Measurements from ENCODE around the gene MGARP.

Gene MGARP

DNA sequence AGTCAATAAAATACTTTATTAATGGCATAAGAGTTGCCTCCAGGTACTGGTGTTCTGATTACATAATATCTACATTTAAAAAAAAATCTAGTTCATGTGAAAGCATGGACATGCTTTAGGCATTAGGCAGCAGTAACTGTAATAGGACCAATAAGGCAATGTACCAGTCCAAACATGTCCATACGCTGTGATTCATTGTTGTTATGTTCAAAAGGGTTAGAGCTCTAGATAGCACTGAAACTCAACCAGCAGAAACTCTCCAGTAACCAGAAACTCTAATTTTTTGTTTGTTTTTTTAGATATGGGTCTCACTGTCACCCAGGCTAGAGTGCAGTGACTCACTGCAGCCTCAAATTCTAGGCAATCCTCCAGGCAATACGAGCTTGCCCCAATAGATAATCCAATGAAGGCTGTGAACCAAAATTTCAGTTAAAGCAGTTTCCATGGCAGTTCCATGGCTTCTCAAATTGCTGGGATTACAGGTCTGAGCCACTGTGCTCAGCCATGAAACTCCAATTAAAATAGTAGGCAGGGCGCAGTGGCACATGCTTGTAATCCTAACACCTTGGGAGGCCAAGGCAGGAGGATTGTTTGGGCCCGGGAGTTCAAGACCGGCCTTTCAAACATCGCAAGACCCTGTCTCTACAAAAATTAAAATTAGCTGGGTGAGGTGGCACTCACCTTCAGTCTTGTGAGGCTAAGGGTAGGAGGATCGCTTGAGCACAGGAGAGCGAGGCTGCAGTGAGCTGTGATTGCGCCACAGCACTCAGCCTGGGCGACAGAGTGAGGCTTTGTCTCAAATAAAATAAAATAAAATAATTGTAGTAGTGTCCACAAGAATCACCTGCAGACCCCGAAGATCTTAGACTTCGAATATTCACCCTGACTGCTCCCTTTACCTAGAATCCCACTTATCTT lies 36.3 kb downstream of the MGARP start:
- Histone ChIP-seq H3K4ac (ENCODE audit: low read depth, low read length) (no peak overlapping the region), H3K79me2 (ENCODE audit: control insufficient read depth, insufficient read depth, low read length, poor library complexity) (no peaks in the 10 kb centered on the region), H3K18ac (ENCODE audit: low read length) (no peak overlapping the region), H3K14ac (ENCODE audit: low read length) (no peak overlapping the region), H3K4me1 (ENCODE audit: control insufficient read depth in 1 of 2, insufficient read depth in 2 of 2, low read length in 2 of 2) (peaks cover 0 to 1% of the 10 kb centered on the region in 2 experiments), H3K27ac (ENCODE audit: low read depth, low read length) (no peak overlapping the region), H4K8ac (ENCODE audit: low read depth, low read length) (no peak overlapping the region), H3K4me2 (ENCODE audit: low read length) (no peak overlapping the region), H2AK5ac (ENCODE audit: low read length) (no peak overlapping the region), H3K9me3 (ENCODE audit: insufficient read depth, low read depth, low read length) (peaks cover 2% of the 10 kb centered on the region), H2BK120ac (ENCODE audit: insufficient read depth, low read length, poor library complexity) (no peak overlapping the region), H4K91ac (ENCODE audit: low read depth, low read length) (no peak overlapping the region), H3K36me3 (ENCODE audit: control insufficient read depth in 1 of 2, insufficient read depth in 2 of 2, low read length in 2 of 2) (no peaks in the 10 kb centered on the region), H3K9ac (ENCODE audit: low read length) (no peak overlapping the region), H3K27me3 (ENCODE audit: insufficient read depth, low read length) (no peaks in the 10 kb centered on the region), H3K4me3 (ENCODE audit: low read depth, low read length) (no peak overlapping the region), H2AFZ (ENCODE audit: insufficient read depth, low read length, poor library complexity) (no peak overlapping the region), H2BK12ac (ENCODE audit: low read length) (no peak overlapping the region), H2BK5ac (ENCODE audit: low read depth, low read length, poor library complexity) (no peak overlapping the region), H4K12ac (ENCODE audit: low read depth, low read length) (no peak overlapping the region), H3K23ac (ENCODE audit: low read length) (no peak overlapping the region), H3K79me1 (ENCODE audit: low read length) (no peaks in the 10 kb centered on the region)
- no CpG with 5 or more reads among the region's 12 CpGs for WGBS (ENCODE audit: extremely low coverage, insufficient coverage, insufficient read length)
- DNase-seq, result peak; percentile 80 to 95

DNA sequence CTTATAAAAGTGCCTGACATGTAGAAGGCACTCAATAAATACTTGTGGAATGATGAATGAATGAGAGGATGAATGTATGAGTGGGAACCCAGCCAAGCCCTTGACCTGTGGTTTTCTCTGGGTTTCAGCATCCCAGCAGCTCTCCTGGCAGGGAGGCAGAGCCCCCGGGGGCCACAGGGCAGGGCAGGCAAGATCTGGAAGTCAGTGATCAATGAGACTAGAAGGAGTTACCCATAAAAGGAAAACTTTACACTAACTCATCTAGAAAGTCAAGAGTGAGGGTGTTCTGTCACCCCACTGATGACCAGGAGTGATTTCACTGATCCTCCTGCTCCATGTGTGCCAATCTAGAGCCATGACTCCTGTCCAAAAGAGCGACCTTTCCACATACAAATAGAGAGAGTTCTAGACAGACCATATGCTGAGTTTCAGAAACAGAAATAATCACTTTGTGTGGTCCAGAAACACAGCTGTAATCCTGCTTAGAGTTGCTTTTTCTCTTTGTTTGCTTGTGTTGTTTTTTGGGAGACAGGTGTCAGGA lies 37.4 kb downstream of the MGARP start:
- no peaks in the 10 kb centered on the region for H3K36me3 ChIP-seq (ENCODE audit: control insufficient read depth in 1 of 2, insufficient read depth in 2 of 2, low read length in 2 of 2)
- H2AFZ ChIP-seq (ENCODE audit: insufficient read depth, low read length, poor library complexity), result no peak overlapping the region
- H3K27me3 ChIP-seq (ENCODE audit: insufficient read depth, low read length), result no peaks in the 10 kb centered on the region
- H3K79me1 ChIP-seq (ENCODE audit: low read length), result no peaks in the 10 kb centered on the region
- no peak overlapping the region for H4K8ac ChIP-seq (ENCODE audit: low read depth, low read length)
- H3K4ac ChIP-seq (ENCODE audit: low read depth, low read length), result no peak overlapping the region
- no peak overlapping the region for H3K4me2 ChIP-seq (ENCODE audit: low read length)
- no peak overlapping the region for H4K91ac ChIP-seq (ENCODE audit: low read depth, low read length)
- WGBS (ENCODE audit: extremely low coverage, insufficient coverage, insufficient read length), result no CpG with 5 or more reads among the region's 2 CpGs
- H3K18ac ChIP-seq (ENCODE audit: low read length), result no peak overlapping the region
- no peak overlapping the region for H2BK120ac ChIP-seq (ENCODE audit: insufficient read depth, low read length, poor library complexity)
- no peak overlapping the region for H3K27ac ChIP-seq (ENCODE audit: low read depth, low read length)
- no peak overlapping the region for H2AK5ac ChIP-seq (ENCODE audit: low read length)
- peaks cover 0 to 1% of the 10 kb centered on the region in 2 experiments for H3K4me1 ChIP-seq (ENCODE audit: control insufficient read depth in 1 of 2, insufficient read depth in 2 of 2, low read length in 2 of 2)
- no peaks in the 10 kb centered on the region for H3K79me2 ChIP-seq (ENCODE audit: control insufficient read depth, insufficient read depth, low read length, poor library complexity)
- no peak overlapping the region for H4K12ac ChIP-seq (ENCODE audit: low read depth, low read length)
- no peak overlapping the region for H3K14ac ChIP-seq (ENCODE audit: low read length)
- no peak for DNase-seq
- H3K9me3 ChIP-seq (ENCODE audit: insufficient read depth, low read depth, low read length), result peaks cover 2% of the 10 kb centered on the region
- no peak overlapping the region for H2BK5ac ChIP-seq (ENCODE audit: low read depth, low read length, poor library complexity)
- H3K9ac ChIP-seq (ENCODE audit: low read length), result no peak overlapping the region
- H3K4me3 ChIP-seq (ENCODE audit: low read depth, low read length), result no peak overlapping the region
- no peak overlapping the region for H2BK12ac ChIP-seq (ENCODE audit: low read length)
- no peak overlapping the region for H3K23ac ChIP-seq (ENCODE audit: low read length)

DNA sequence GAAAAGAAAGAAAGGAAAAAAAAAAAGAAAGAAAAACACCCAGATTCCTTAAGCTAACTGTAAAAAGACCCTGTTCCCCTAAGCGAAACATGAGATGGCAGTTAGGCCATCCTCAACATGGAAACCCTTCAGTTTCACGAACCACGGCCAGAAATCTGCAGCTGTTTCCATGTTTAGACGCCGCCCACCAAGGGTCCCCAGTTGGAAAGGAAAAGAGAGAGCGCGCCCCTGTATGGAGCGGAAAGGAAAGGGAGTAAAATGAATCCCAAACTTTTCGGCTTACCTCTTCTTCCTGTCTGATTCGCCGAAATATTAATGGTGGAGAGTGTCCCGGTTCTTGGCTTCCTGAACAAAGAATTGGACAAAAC lies 38.3 kb downstream of the MGARP start:
- Histone ChIP-seq H4K12ac (ENCODE audit: low read depth, low read length) (no peak overlapping the region), H4K91ac (ENCODE audit: low read depth, low read length) (no peak overlapping the region), H3K4me3 (ENCODE audit: low read depth, low read length) (no peak overlapping the region), H3K9me3 (ENCODE audit: insufficient read depth, low read depth, low read length) (peaks cover 2% of the 10 kb centered on the region), H2BK120ac (ENCODE audit: insufficient read depth, low read length, poor library complexity) (no peak overlapping the region), H3K18ac (ENCODE audit: low read length) (no peak overlapping the region), H3K27ac (ENCODE audit: low read depth, low read length) (no peak overlapping the region), H2BK5ac (ENCODE audit: low read depth, low read length, poor library complexity) (no peak overlapping the region), H2AFZ (ENCODE audit: insufficient read depth, low read length, poor library complexity) (no peak overlapping the region), H4K8ac (ENCODE audit: low read depth, low read length) (no peak overlapping the region), H3K4me1 (ENCODE audit: control insufficient read depth in 1 of 2, insufficient read depth in 2 of 2, low read length in 2 of 2) (peaks cover 0 to 1% of the 10 kb centered on the region in 2 experiments), H2BK12ac (ENCODE audit: low read length) (no peak overlapping the region), H2AK5ac (ENCODE audit: low read length) (no peak overlapping the region), H3K27me3 (ENCODE audit: insufficient read depth, low read length) (no peaks in the 10 kb centered on the region), H3K4ac (ENCODE audit: low read depth, low read length) (no peak overlapping the region), H3K4me2 (ENCODE audit: low read length) (no peak overlapping the region), H3K9ac (ENCODE audit: low read length) (no peak overlapping the region), H3K14ac (ENCODE audit: low read length) (no peak overlapping the region), H3K79me1 (ENCODE audit: low read length) (no peaks in the 10 kb centered on the region), H3K23ac (ENCODE audit: low read length) (no peak overlapping the region), H3K79me2 (ENCODE audit: control insufficient read depth, insufficient read depth, low read length, poor library complexity) (no peaks in the 10 kb centered on the region), H3K36me3 (ENCODE audit: control insufficient read depth in 1 of 2, insufficient read depth in 2 of 2, low read length in 2 of 2) (no peaks in the 10 kb centered on the region)
- no CpG with 5 or more reads among the region's 12 CpGs for WGBS (ENCODE audit: extremely low coverage, insufficient coverage, insufficient read length)
- DNase-seq, result no peak

DNA sequence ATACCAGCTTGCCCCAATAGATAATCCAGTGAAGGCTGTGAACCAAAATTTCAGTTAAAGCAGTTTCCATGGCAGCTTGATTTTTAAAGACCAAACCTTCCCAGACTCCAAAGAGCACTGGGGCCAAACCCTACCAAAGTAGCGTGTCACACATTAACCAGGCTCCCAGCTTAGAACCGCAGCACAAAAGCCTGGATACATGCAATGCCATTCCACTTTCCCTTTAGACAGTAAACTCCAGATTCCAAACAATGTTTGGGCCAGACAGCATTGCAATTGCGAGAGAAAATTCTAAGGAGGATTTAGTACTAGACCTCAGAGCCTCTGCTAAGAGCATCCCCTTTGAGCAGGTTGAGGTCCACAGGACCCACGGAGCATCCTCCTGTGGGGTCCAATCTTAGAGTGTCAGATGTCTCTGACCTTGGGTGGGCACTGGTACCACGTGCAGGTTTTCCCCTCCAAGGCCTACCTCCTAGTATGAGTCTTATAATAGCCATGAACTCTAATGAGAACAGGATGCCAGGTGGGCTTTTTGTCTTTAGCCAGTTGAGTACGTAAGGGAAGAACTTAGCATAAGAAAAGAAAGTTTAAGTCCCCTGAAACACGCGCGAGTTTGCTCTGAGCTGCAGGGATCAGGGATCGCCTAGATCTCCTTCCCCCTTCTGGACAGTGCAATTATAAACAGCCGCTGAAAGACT lies 38.8 kb downstream of the MGARP start:
- H4K91ac ChIP-seq (ENCODE audit: low read depth, low read length), result no peak overlapping the region
- no peak overlapping the region for H3K4me2 ChIP-seq (ENCODE audit: low read length)
- no peak overlapping the region for H4K12ac ChIP-seq (ENCODE audit: low read depth, low read length)
- H2AK5ac ChIP-seq (ENCODE audit: low read length), result no peak overlapping the region
- no peaks in the 10 kb centered on the region for H3K79me2 ChIP-seq (ENCODE audit: control insufficient read depth, insufficient read depth, low read length, poor library complexity)
- no peak overlapping the region for H2BK5ac ChIP-seq (ENCODE audit: low read depth, low read length, poor library complexity)
- no peak overlapping the region for H2BK120ac ChIP-seq (ENCODE audit: insufficient read depth, low read length, poor library complexity)
- peaks cover 2% of the 10 kb centered on the region for H3K9me3 ChIP-seq (ENCODE audit: insufficient read depth, low read depth, low read length)
- no peak overlapping the region for H4K8ac ChIP-seq (ENCODE audit: low read depth, low read length)
- WGBS (ENCODE audit: extremely low coverage, insufficient coverage, insufficient read length), result no CpG with 5 or more reads among the region's 11 CpGs
- no peak overlapping the region for H3K14ac ChIP-seq (ENCODE audit: low read length)
- H3K18ac ChIP-seq (ENCODE audit: low read length), result no peak overlapping the region
- H3K4ac ChIP-seq (ENCODE audit: low read depth, low read length), result no peak overlapping the region
- H3K27ac ChIP-seq (ENCODE audit: low read depth, low read length), result no peak overlapping the region
- no peak overlapping the region for H2BK12ac ChIP-seq (ENCODE audit: low read length)
- H3K23ac ChIP-seq (ENCODE audit: low read length), result no peak overlapping the region
- no peaks in the 10 kb centered on the region for H3K36me3 ChIP-seq (ENCODE audit: control insufficient read depth in 1 of 2, insufficient read depth in 2 of 2, low read length in 2 of 2)
- no peak overlapping the region for H3K9ac ChIP-seq (ENCODE audit: low read length)
- H2AFZ ChIP-seq (ENCODE audit: insufficient read depth, low read length, poor library complexity), result no peak overlapping the region
- H3K79me1 ChIP-seq (ENCODE audit: low read length), result no peaks in the 10 kb centered on the region
- H3K4me1 ChIP-seq (ENCODE audit: control insufficient read depth in 1 of 2, insufficient read depth in 2 of 2, low read length in 2 of 2), result peaks cover 0 to 1% of the 10 kb centered on the region in 2 experiments
- DNase-seq, result no peak
- H3K27me3 ChIP-seq (ENCODE audit: insufficient read depth, low read length), result no peaks in the 10 kb centered on the region
- H3K4me3 ChIP-seq (ENCODE audit: low read depth, low read length), result no peak overlapping the region

Measured in trophoblast cell (in vitro differentiated cells and primary cell).